BLaER1 (cell line): ENCODE results near the gene PPARA.

ENCODE experiments used
- H3K27ac ChIP-seq: shearing (Covaris generic); formaldehyde crosslinking; 2 replicates; pipeline ENCODE4 v1.8.1; 2022
- H3K27me3 ChIP-seq: shearing (Covaris generic); formaldehyde crosslinking; 2 replicates; pipeline ENCODE4 v1.8.1; 2022
- H3K36me3 ChIP-seq: shearing (Covaris generic); formaldehyde crosslinking; 2 replicates; pipeline ENCODE4 v1.8.1; 2022
- H3K4me1 ChIP-seq: shearing (Covaris generic); formaldehyde crosslinking; 2 replicates; pipeline ENCODE4 v1.8.1; 2022
- H3K4me2 ChIP-seq: shearing (Covaris generic); formaldehyde crosslinking; 2 replicates; pipeline ENCODE4 v1.8.1; 2022
- H3K4me3 ChIP-seq: shearing (Covaris generic); formaldehyde crosslinking; 2 replicates; pipeline ENCODE4 v1.8.1; 2022
- H3K9ac ChIP-seq: shearing (Covaris generic); formaldehyde crosslinking; 2 replicates; pipeline ENCODE4 v1.8.1; 2022
- H3K9me3 ChIP-seq: shearing (Covaris generic); formaldehyde crosslinking; 2 replicates; pipeline ENCODE4 v1.8.1; 2022
- H4K20me1 ChIP-seq: shearing (Covaris generic); formaldehyde crosslinking; 2 replicates; pipeline ENCODE4 v1.8.1; 2022
- Cebpa-rat ChIP-seq: shearing (Covaris generic); IDR thresholded peaks from 2 replicates; pipeline ENCODE4 v1.8.1; 2022

Gene PPARA

DNA sequence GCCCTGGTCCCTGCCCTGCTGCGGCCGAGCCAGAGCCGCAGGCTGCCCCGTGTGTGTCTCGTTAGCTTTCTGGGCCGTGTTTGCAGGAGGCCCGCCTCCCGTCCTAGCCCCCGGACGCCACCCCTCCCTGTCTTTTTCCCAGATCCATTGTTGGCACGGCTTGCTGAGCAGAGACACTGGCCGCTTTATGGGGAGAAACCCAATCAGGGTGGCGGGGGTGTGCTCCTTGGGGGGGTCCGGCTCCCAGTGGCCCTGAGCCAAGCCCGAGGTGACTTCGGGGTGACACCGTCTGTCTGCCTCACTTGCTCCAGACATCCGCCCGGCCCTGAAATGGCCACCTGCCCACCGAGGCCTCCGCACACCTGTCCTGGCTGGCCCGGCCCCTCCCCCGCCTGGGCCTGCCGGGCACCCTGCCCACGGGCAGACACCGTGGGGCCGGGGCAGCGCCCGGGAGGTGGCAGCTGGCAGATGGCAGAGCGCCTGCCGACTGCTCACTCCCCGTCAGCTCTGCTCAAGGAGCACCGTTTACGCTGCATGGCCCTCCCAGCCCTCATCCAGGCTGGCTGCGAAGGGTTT is 43.1 kb upstream of the PPARA start:
- Histone ChIP-seq H4K20me1 (peaks cover 26% of the 10 kb centered on the region; the same call in 1 of the 2 replicates), H3K9ac (no peak overlapping the region), H3K27me3 (no peaks in the 10 kb centered on the region), H3K27ac (no peak overlapping the region; the same call in 1 of the 2 replicates), H3K4me1 (peaks cover 60% of the 10 kb centered on the region), H3K4me2 (no peak overlapping the region), H3K9me3 (no peaks in the 10 kb centered on the region), H3K4me3 (no peak overlapping the region), H3K36me3 (peaks cover 54% of the 10 kb centered on the region)
- TF ChIP-seq Cebpa-rat: no peak

DNA sequence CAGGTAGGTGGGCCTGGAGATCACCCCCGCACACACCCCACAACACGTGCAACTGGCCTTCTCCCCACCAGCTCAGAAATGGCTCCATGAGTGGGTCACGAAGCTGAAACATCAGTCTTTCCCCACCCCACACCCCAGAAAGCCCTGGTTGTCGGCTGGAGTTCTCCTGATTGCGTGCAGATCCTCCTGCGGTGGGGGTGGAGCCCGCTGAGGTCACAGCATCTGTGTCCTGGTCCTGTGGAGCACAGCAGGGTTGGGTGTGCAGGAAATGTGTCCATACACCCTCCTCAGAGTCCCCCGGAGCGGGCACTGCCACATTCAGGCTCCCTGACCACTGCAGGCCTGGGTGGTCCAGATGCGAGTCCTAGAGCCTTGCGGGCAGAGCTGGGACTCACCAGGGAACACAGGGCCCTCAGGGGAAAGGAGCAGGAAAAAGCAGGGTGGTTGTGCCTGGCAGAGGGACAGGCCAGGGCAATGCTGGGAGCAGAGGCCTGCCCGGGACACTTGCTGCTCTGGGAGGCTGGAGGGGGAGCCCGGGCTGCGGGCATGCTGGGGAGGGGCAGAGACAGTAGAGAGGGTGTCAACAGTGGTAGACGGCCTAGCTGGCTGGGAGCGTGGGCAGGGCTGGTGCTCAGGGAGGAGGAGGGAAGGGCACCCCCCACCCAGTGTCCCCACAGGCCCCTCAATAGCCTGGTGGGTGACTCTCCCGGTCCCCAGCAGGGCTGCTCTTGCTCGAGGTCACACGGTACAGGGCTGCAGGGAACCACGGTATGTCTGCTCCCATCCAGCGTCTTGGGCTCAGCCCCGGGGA is 42.4 kb upstream of the PPARA start:
- no peak overlapping the region for H3K27ac ChIP-seq
- H3K9me3 ChIP-seq: no peaks in the 10 kb centered on the region
- peaks cover 26% of the 10 kb centered on the region; the same call in 1 of the 2 replicates for H4K20me1 ChIP-seq
- peaks cover 54% of the 10 kb centered on the region for H3K36me3 ChIP-seq
- H3K4me3 ChIP-seq: no peak overlapping the region
- H3K9ac ChIP-seq: no peak overlapping the region
- TF ChIP-seq Cebpa-rat: no peak
- no peak overlapping the region for H3K4me2 ChIP-seq
- H3K4me1 ChIP-seq: peaks cover 68% of the 10 kb centered on the region
- no peaks in the 10 kb centered on the region for H3K27me3 ChIP-seq

GRCh38 chr22:46108564-46109473 is 41.5 kb upstream of the PPARA start:
- Histone ChIP-seq H3K36me3 (peaks cover 52% of the 10 kb centered on the region), H4K20me1 (peaks cover 24% of the 10 kb centered on the region; the same call in 1 of the 2 replicates), H3K4me1 (peaks cover 66% of the 10 kb centered on the region), H3K4me2 (no peak overlapping the region), H3K27ac (peak overlapping the region; percentile 38; the same call in 1 of the 2 replicates), H3K9ac (no peak overlapping the region; the same call in 1 of the 2 replicates), H3K9me3 (no peaks in the 10 kb centered on the region), H3K4me3 (no peak overlapping the region), H3K27me3 (no peaks in the 10 kb centered on the region)
- TF ChIP-seq Cebpa-rat: no peak

DNA sequence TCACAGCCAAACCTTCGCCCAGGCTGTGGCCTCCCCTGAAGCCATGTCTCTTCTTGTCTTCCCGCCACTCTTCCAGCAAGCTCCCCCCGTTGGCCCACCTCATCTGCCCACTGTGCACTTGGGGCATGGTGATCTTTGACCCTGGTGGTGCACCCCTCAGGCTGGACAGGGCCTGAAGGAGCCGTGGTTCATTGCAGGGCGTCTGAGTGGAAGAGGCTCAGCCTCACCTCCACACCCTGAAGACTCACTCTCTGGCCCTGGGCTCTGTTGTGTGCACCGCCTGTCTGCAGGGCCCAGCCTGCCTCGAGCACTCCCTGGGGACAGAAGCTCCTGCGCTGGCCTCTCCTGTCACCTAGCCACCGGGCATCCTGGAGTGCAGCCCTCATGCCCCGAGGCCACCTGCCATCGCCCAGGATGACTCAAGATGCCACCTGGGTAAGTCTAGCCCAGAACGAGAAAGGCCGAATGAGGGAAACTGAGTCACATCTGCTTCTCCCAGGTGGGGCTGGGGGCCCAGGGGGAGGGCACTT is 40.8 kb upstream of the PPARA start:
- TF ChIP-seq Cebpa-rat: no peak
- H3K4me1 ChIP-seq: peaks cover 64% of the 10 kb centered on the region
- H3K27me3 ChIP-seq: no peaks in the 10 kb centered on the region
- H3K4me2 ChIP-seq: no peak overlapping the region
- H3K4me3 ChIP-seq: no peak overlapping the region
- H4K20me1 ChIP-seq: peaks cover 17% of the 10 kb centered on the region; the same call in 1 of the 2 replicates
- H3K9ac ChIP-seq: no peak overlapping the region
- no peak overlapping the region for H3K27ac ChIP-seq
- peaks cover 44% of the 10 kb centered on the region for H3K36me3 ChIP-seq
- H3K9me3 ChIP-seq: no peaks in the 10 kb centered on the region

DNA sequence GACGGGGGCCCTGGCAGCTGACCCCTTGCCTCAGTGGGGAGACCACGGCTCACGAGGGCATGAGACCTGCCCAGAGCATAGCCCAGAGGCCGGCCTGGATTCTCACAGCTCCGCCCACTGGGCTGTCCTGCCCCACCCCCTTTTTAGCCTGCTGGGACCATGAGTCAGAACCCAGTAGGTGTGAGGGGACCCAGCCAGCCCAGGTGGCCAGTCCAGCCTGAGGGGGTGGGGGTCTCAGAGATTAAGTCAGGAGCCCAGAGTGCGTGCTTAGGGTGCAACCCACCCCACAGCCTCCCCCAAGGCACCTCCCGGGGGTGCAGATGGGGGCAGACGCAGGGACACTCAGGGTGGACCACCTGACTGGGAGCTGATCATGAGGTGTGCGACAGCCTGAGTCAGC is 40.1 kb upstream of the PPARA start:
- Histone ChIP-seq H4K20me1 (0 out of 2 replicates have a peak, but pooled peaks cover 11% of the 10 kb centered on the region), H3K9ac (no peak overlapping the region), H3K4me3 (no peak overlapping the region), H3K27ac (no peak overlapping the region; the same call in 1 of the 2 replicates), H3K4me1 (peaks cover 58% of the 10 kb centered on the region), H3K9me3 (no peaks in the 10 kb centered on the region), H3K36me3 (peaks cover 43% of the 10 kb centered on the region), H3K27me3 (no peaks in the 10 kb centered on the region), H3K4me2 (peak overlapping the region; percentile 65; the same call in 1 of the 2 replicates)
- no peak for TF ChIP-seq Cebpa-rat

DNA sequence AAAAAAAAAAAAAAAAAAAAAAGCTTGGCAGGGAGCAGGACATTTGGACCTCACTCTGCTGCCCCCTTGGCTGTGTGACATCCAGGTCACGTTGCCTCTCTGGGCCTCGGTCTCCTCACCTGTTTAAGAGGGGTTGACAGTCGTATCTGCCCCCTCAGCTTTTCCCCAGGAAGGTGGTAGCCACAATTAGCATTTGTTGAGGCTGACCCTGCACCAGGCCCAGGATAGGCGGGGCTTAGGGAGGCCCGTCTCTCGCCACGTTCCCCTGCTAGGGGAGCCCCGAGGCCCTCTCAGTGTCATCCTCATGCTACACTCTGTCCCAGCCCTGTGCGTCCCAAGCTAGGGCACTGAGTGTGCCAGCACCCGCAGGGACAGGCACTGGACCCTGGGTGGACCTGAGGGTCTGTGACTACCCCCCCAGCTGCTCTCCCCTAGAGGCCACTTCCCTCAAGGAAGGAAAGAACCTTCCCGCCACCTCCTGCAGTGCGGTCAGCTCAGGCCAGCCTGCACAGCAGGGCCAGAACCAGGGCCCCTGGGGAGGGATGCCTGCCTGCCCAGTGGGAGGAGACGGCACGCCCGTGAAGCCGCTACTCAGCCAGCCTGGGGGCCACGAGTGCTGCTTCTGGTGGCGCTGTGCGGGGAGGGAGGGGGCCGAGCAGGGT is 38.5 kb upstream of the PPARA start:
- no peak for TF ChIP-seq Cebpa-rat
- H3K9me3 ChIP-seq: no peaks in the 10 kb centered on the region
- no peaks in the 10 kb centered on the region for H3K27me3 ChIP-seq
- peaks cover 67% of the 10 kb centered on the region for H3K4me1 ChIP-seq
- H3K4me2 ChIP-seq: peak overlapping the region; percentile 65
- peak overlapping the region; percentile 26; the same call in 1 of the 2 replicates for H3K27ac ChIP-seq
- H3K36me3 ChIP-seq: peaks cover 34% of the 10 kb centered on the region
- 0 out of 2 replicates have a peak overlapping the region, but pooled peaks have one; percentile 32 for H3K9ac ChIP-seq
- H3K4me3 ChIP-seq: no peak overlapping the region
- H4K20me1 ChIP-seq: 0 out of 2 replicates have a peak, but pooled peaks cover 11% of the 10 kb centered on the region

DNA sequence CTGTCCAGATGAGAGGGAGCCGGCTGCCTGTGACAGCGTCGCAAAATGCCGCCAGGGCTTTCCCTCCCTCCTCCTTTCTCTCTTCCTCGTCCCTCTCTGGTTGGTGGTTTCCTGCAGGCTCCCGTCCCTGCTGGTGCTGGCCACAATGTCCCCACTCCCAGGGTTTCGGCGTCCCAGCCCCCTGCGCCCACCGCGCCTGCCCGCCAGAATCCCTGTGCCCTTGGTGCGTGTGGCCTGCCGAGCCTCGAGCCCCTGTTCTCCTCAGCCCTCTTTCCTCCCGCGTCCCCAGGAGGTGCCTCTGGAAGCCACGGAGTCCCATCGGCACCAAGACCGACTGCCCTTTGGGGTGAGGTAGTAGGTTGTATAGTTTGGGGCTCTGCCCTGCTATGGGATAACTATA is 37.9 kb upstream of the PPARA start:
- peaks cover 33% of the 10 kb centered on the region for H3K36me3 ChIP-seq
- H3K9ac ChIP-seq: no peak overlapping the region
- peak overlapping the region; percentile 65 for H3K4me2 ChIP-seq
- H3K27ac ChIP-seq: no peak overlapping the region
- no peaks in the 10 kb centered on the region for H3K9me3 ChIP-seq
- no peak for TF ChIP-seq Cebpa-rat
- H3K4me1 ChIP-seq: peaks cover 70% of the 10 kb centered on the region
- H3K27me3 ChIP-seq: no peaks in the 10 kb centered on the region
- H3K4me3 ChIP-seq: no peak overlapping the region
- 0 out of 2 replicates have a peak, but pooled peaks cover 11% of the 10 kb centered on the region for H4K20me1 ChIP-seq

- no peak overlapping the region for H3K4me3 ChIP-seq
- H3K36me3 ChIP-seq: peaks cover 27% of the 10 kb centered on the region
- no peak overlapping the region for H3K4me2 ChIP-seq
- no peak overlapping the region for H3K27ac ChIP-seq
- no peak overlapping the region for H3K9ac ChIP-seq
- TF ChIP-seq Cebpa-rat: no peak
- H3K27me3 ChIP-seq: no peaks in the 10 kb centered on the region
- H4K20me1 ChIP-seq: 0 out of 2 replicates have a peak, but pooled peaks cover 6% of the 10 kb centered on the region
- H3K9me3 ChIP-seq: no peaks in the 10 kb centered on the region
- peaks cover 72% of the 10 kb centered on the region for H3K4me1 ChIP-seq
Measured at GRCh38 chr22:46113110-46113909, 37.0 kb upstream of the PPARA start.
